Activated CD8-positive, alpha-beta T cell treated with anti-CD3 and anti-CD28 coated beads for 36 hours (primary cell): ENCODE results near the gene KIN. TPM values are rescaled to one million over a fixed set of nuclear protein-coding genes. Genes with fewer than 3 reads are reported as not detected.

ENCODE experiments used
- ATAC-seq: fragments of 200-7000 bp; cut with Tn5 transposase; one replicate; pipeline ENCODE4 v1.10.0; 2021; ENCODE audit warnings: mild to moderate bottlenecking, moderate library complexity
- CTCF ChIA-PET: fragments of 350-600 bp; sonication (Branson Sonifier 250); formaldehyde crosslinking; loops from one replicate; lab custom pipeline; 2021; ENCODE audit warnings: antibody characterized with exemption; lab: Charles Lee
- POLR2A ChIA-PET: fragments of 350-600 bp; sonication (Branson Sonifier 250); formaldehyde crosslinking; loops from one replicate; lab custom pipeline; 2021; ENCODE audit warnings: antibody characterized with exemption; lab: Charles Lee
- DNase-seq: peaks from one replicate; pipeline ENCODE4 v3.0.0-alpha.2; 2020
- H3K27ac Mint-ChIP-seq: one replicate; pipeline ENCODE4 v1.8.0; 2021; ENCODE audit warnings: mild to moderate bottlenecking, mixed read lengths
- H3K27me3 Mint-ChIP-seq: one replicate; pipeline ENCODE4 v1.8.0; 2021; ENCODE audit warnings: mixed read lengths
- H3K36me3 Mint-ChIP-seq: one replicate; pipeline ENCODE4 v1.8.0; 2021; ENCODE audit warnings: low read depth, mixed read lengths
- H3K4me1 Mint-ChIP-seq: one replicate; pipeline ENCODE4 v1.8.0; 2021; ENCODE audit warnings: low read depth, mixed read lengths
- H3K4me3 Mint-ChIP-seq: one replicate; pipeline ENCODE4 v1.8.0; 2021; ENCODE audit warnings: mild to moderate bottlenecking, moderate library complexity, mixed read lengths
- H3K9me3 Mint-ChIP-seq: one replicate; pipeline ENCODE4 v1.8.0; 2021; ENCODE audit warnings: mixed read lengths
- CTCF ChIP-seq: fragments of 200-600 bp; IDR thresholded peaks from one replicate; pipeline ENCODE4 v1.8.0; 2022; ENCODE audit warnings: antibody characterized with exemption, mild to moderate bottlenecking
- intact Hi-C: fragments of 100-400 bp; cut with micrococcal nuclease; formaldehyde crosslinking; loops from one replicate; pipeline ENCODE4 v1.10.0; 2022
- total RNA-seq, 2 experiments: library from RNA; stranded (reverse); gene quantifications; one replicate each; pipeline ENCODE4 v1.2.3, GENCODE V29; 2021

The KIN gene
- total RNA-seq, 2 experiments from 2014 or later = 10.7 to 12.6 TPM

- H3K27me3 Mint-ChIP-seq = no peaks in the 10 kb centered on the region
- H3K4me3 Mint-ChIP-seq = no peak overlapping the region
- no peaks in the 10 kb centered on the region for H3K9me3 Mint-ChIP-seq
- DNase-seq (no peak), ATAC-seq (no peak)
- no peak overlapping the region for H3K27ac Mint-ChIP-seq
- TF ChIP-seq CTCF = no peak
- intact Hi-C loops = no loop called here
- CTCF ChIA-PET = no interaction called here
- peaks cover 51% of the 10 kb centered on the region for H3K36me3 Mint-ChIP-seq
- H3K4me1 Mint-ChIP-seq = no peaks in the 10 kb centered on the region
- POLR2A ChIA-PET = no interaction called here
These were observed 14.8 kb upstream of the KIN start for GRCh38 chr10:7802606-7803005.

GRCh38 chr10:7797582-7797981 is 9.8 kb upstream of the KIN start:
- Mint-ChIP-seq H3K4me1 (peaks cover 39% of the 10 kb centered on the region), H3K9me3 (no peaks in the 10 kb centered on the region), H3K27me3 (no peaks in the 10 kb centered on the region), H3K36me3 (peaks cover 50% of the 10 kb centered on the region), H3K4me3 (no peak overlapping the region), H3K27ac (peak overlapping the region; percentile 64)
- intact Hi-C loops = no loop called here
- DNase-seq = peak; percentile 21
- ATAC-seq = peak; percentile 30
- TF ChIP-seq CTCF = no peak
- ChIA-PET POLR2A (interaction anchor here (0.5 to 3.5 kb wide), 2 partner anchors 9 to 388 kb away, joined by 6 to 14 read pairs; partner anchors contain the start of genes ATP5F1C and KIN), CTCF (interaction anchor here (0.8 kb wide), 1 partner anchor 272 kb away, joined by 3 read pairs; no protein-coding TSS in a partner anchor)

GRCh38 chr10:7795605-7796004 is 7.8 kb upstream of the KIN start:
- H3K4me1 Mint-ChIP-seq = peaks cover 58% of the 10 kb centered on the region
- ChIA-PET CTCF (no interaction called here), POLR2A (interaction anchor here (1.4 kb wide), 1 partner anchor 18 kb away, joined by 3 read pairs; no protein-coding TSS in a partner anchor)
- no peak overlapping the region for H3K4me3 Mint-ChIP-seq
- no peaks in the 10 kb centered on the region for H3K9me3 Mint-ChIP-seq
- no peak for ATAC-seq
- TF ChIP-seq CTCF = no peak
- H3K27ac Mint-ChIP-seq = peak overlapping the region; percentile 19
- intact Hi-C loops = no loop called here
- H3K27me3 Mint-ChIP-seq = no peaks in the 10 kb centered on the region
- no peak for DNase-seq
- peaks cover 48% of the 10 kb centered on the region for H3K36me3 Mint-ChIP-seq

- ATAC-seq (no peak), DNase-seq (no peak)
- TF ChIP-seq CTCF = no peak
- peaks cover 67% of the 10 kb centered on the region for H3K4me1 Mint-ChIP-seq
- CTCF ChIA-PET = no interaction called here
- peaks cover 45% of the 10 kb centered on the region for H3K36me3 Mint-ChIP-seq
- no peak overlapping the region for H3K4me3 Mint-ChIP-seq
- intact Hi-C loops = no loop called here
- H3K9me3 Mint-ChIP-seq = no peaks in the 10 kb centered on the region
- POLR2A ChIA-PET = interaction anchor here (1.4 kb wide), 1 partner anchor 20 kb away, joined by 3 read pairs; no protein-coding TSS in a partner anchor
- no peaks in the 10 kb centered on the region for H3K27me3 Mint-ChIP-seq
- H3K27ac Mint-ChIP-seq = peak overlapping the region; percentile 40
These were observed 6.6 kb upstream of the KIN start for GRCh38 chr10:7794251-7795026.

- DNase-seq = no peak
- Mint-ChIP-seq H3K9me3 (no peaks in the 10 kb centered on the region), H3K4me1 (peaks cover 72% of the 10 kb centered on the region), H3K27me3 (no peaks in the 10 kb centered on the region), H3K27ac (peak overlapping the region; percentile 48), H3K36me3 (peaks cover 47% of the 10 kb centered on the region), H3K4me3 (no peak overlapping the region)
- ChIA-PET POLR2A (interaction anchor here (1.8 kb wide), 1 partner anchor 26 kb away, joined by 7 read pairs; the partner anchor contains the start of gene TAF3), CTCF (no interaction called here)
- no peak for ATAC-seq
- no peak for TF ChIP-seq CTCF
- intact Hi-C loops = no loop called here
These were observed 4.7 kb upstream of the KIN start for GRCh38 chr10:7792541-7792940.
